22Rv1 (cell line): ENCODE data around the gene ENOSF1.

Experiments used
- H3K27ac ChIP-seq: fragments of 450-650 bp; 2 replicates; pipeline ENCODE4 v1.5.1; 2017
- ZFX ChIP-seq: fragments of 450-650 bp; IDR thresholded peaks from 2 replicates; pipeline ENCODE4 v1.6.1; 2017; ENCODE audit warnings: antibody characterized with exemption, borderline replicate concordance
- TF ChIP-seq, protein P1 (sequence below): fragments of 450-650 bp; IDR thresholded peaks from 2 replicates; pipeline ENCODE4 v1.5.1; 2017; ENCODE audit warnings: mild to moderate bottlenecking

ENOSF1 gene

DNA sequence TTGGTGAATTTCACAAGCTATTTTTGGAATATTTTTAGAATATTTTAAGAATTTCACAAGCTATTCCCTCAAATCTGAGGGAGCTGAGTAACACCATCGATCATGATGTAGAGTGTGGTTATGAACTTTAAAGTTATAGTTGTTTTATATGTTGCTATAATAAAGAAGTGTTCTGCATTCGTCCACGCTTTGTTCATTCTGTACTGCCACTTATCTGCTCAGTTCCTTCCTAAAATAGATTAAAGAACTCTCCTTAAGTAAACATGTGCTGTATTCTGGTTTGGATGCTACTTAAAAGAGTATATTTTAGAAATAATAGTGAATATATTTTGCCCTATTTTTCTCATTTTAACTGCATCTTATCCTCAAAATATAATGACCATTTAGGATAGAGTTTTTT, 39.1 kb downstream of the ENOSF1 start:
- peak overlapping the region; percentile 42 for H3K27ac ChIP-seq
- TF ChIP-seq, protein P1, sequence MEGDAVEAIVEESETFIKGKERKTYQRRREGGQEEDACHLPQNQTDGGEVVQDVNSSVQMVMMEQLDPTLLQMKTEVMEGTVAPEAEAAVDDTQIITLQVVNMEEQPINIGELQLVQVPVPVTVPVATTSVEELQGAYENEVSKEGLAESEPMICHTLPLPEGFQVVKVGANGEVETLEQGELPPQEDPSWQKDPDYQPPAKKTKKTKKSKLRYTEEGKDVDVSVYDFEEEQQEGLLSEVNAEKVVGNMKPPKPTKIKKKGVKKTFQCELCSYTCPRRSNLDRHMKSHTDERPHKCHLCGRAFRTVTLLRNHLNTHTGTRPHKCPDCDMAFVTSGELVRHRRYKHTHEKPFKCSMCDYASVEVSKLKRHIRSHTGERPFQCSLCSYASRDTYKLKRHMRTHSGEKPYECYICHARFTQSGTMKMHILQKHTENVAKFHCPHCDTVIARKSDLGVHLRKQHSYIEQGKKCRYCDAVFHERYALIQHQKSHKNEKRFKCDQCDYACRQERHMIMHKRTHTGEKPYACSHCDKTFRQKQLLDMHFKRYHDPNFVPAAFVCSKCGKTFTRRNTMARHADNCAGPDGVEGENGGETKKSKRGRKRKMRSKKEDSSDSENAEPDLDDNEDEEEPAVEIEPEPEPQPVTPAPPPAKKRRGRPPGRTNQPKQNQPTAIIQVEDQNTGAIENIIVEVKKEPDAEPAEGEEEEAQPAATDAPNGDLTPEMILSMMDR: no peak
- TF ChIP-seq ZFX: no peak

DNA sequence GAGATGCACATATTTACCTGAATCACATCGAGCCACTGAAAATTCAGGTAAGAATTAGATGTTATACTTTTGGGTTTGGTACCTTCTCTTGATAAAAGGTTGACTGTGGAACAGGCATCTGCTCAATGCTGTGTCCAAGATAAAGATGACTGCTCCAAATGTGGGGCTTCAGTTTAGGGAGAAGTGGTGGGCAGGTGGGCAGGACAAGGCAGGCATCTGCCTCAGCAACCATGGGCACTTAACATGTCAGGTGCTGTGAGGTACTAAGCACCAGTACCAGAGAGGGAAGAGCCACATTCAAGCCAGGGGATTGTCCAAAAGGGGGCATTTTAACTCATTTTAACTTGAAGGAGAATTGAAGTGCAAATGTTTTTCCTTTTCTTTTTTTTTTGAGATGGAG, 41.0 kb downstream of the ENOSF1 start:
- H3K27ac ChIP-seq: peak overlapping the region; percentile 42
- no peak for TF ChIP-seq ZFX
- TF ChIP-seq, protein P1: no peak

DNA sequence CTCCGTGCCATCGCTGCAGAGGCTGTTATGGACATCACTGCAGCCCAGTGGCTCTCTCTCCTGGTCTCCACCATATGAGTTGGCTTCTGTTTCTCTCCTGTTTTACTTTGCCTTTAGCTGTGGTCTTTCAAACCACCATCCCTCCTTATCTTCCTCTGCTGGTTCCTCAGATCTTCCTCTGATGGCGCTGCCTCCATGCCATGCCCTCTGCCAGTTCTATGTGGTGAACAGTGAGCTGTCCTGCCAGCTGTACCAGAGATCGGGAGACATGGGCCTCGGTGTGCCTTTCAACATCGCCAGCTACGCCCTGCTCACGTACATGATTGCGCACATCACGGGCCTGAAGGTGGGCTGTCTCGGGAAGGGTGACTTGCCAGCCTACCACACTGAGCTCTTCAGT, 41.9 kb downstream of the ENOSF1 start:
- TF ChIP-seq, protein P1: no peak
- no peak for TF ChIP-seq ZFX
- H3K27ac ChIP-seq: 0 out of 2 replicates have a peak overlapping the region, but pooled peaks have one; percentile 22

DNA sequence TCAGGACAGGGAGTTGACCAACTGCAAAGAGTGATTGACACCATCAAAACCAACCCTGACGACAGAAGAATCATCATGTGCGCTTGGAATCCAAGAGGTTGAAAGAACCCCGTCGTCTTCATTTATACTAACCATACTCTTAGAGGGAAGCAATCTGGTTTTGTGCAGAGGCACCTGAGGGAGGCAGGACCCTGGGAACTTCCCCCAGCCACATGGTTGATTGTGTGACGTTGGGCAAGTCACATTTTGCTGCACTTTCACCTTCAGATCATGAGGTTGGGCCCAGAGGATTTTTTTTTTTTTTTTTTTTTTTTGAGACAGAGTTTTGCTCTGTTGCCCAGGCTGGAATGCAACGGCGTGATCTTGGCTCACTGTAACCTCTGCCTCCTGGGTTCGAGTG, 43.4 kb downstream of the ENOSF1 start:
- TF ChIP-seq ZFX: no peak
- TF ChIP-seq, protein P1: no peak
- H3K27ac ChIP-seq: peak overlapping the region; percentile 4

DNA sequence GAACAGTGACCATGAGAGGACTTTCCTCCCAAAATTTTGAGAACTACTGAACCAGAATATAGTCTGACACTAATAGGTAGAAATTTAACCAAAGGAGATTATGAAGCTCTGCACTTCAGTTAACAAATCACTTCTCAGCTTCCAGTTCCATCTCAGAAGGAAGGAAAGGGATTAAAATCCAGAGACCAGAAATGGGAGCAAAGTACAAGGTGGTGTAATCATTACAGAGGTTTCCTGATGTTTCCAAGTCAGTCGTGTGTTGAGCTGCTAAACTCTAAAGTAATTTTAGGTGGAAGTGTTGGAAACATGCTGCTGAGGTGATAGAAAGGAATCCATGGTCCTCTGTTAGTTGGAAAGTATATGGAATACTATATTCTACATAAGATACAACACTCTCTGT, 44.2 kb downstream of the ENOSF1 start:
- peak overlapping the region; percentile 4; the same call in 1 of the 2 replicates for H3K27ac ChIP-seq
- TF ChIP-seq, protein P1: no peak
- no peak for TF ChIP-seq ZFX

DNA sequence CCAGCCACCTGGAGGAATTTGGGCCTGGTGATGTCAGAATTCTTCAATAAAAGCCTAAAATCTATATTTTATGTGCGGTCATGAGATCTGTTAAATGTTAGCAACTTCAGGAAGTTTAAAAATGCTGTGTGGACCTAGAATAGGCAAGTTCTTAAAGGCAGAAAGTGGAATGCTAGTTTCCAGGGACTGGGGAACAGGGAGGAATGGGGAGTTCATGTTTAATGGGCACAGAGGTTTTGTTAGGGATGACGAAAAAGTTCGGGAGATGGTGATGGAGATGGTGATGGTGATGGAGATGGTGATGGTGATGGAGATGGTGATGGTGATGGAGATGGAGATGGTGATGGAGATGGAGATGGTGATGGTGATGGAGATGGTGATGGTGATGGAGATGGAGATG, 45.8 kb downstream of the ENOSF1 start:
- no peak overlapping the region for H3K27ac ChIP-seq
- TF ChIP-seq, protein P1: no peak
- TF ChIP-seq ZFX: no peak

DNA sequence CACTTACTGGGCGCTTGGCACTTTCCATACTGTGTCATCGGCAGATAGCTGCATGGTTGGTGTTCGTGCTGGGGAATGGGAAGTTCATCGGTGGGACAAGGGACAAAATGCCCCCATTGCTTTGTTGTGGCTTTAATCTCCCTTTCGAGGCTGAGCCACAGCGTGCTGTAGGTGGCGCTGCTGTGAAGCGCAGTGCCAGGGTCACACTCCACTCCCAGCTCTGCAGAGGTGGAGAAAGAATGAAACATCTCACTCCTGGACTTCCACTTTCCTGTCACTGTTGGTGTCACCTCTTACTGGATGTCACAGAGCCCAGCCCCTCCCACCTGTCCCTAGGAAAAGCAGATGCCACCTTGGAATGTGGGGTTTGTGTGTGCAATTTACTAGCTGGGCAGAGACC, 46.3 kb downstream of the ENOSF1 start:
- H3K27ac ChIP-seq: no peak overlapping the region
- TF ChIP-seq ZFX: no peak
- TF ChIP-seq, protein P1: peak; percentile 47; the same call in 1 of the 2 replicates
